HG03558 (cell line): Measurements from ENCODE around the gene FAM184A.
"Not testable (repeated sequence)": the region's sequence is repeated elsewhere in the genome, so short reads cannot be mapped to it uniquely, and the experiment has no call there.

ENCODE experiments used
- ATAC-seq: cut with Tn5 transposase; IDR thresholded peaks from one replicate; pipeline ENCODE4 v1.9.1; 2021; ENCODE audit warnings: moderate number of reproducible peaks; ENCODE audit not compliant: unreplicated experiment; ENCODE audit errors: extremely low read depth

Gene FAM184A, protein sequence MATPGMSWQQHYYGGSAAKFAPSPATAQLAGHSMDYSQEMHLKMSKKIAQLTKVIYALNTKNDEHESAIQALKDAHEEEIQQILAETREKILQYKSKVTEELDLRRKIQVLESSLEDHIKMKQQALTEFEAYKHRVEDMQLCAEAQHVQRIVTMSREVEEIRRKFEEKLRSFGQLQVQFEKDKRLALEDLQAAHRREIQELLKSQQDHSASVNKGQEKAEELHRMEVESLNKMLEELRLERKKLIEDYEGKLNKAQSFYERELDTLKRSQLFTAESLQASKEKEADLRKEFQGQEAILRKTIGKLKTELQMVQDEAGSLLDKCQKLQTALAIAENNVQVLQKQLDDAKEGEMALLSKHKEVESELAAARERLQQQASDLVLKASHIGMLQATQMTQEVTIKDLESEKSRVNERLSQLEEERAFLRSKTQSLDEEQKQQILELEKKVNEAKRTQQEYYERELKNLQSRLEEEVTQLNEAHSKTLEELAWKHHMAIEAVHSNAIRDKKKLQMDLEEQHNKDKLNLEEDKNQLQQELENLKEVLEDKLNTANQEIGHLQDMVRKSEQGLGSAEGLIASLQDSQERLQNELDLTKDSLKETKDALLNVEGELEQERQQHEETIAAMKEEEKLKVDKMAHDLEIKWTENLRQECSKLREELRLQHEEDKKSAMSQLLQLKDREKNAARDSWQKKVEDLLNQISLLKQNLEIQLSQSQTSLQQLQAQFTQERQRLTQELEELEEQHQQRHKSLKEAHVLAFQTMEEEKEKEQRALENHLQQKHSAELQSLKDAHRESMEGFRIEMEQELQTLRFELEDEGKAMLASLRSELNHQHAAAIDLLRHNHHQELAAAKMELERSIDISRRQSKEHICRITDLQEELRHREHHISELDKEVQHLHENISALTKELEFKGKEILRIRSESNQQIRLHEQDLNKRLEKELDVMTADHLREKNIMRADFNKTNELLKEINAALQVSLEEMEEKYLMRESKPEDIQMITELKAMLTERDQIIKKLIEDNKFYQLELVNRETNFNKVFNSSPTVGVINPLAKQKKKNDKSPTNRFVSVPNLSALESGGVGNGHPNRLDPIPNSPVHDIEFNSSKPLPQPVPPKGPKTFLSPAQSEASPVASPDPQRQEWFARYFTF

DNA sequence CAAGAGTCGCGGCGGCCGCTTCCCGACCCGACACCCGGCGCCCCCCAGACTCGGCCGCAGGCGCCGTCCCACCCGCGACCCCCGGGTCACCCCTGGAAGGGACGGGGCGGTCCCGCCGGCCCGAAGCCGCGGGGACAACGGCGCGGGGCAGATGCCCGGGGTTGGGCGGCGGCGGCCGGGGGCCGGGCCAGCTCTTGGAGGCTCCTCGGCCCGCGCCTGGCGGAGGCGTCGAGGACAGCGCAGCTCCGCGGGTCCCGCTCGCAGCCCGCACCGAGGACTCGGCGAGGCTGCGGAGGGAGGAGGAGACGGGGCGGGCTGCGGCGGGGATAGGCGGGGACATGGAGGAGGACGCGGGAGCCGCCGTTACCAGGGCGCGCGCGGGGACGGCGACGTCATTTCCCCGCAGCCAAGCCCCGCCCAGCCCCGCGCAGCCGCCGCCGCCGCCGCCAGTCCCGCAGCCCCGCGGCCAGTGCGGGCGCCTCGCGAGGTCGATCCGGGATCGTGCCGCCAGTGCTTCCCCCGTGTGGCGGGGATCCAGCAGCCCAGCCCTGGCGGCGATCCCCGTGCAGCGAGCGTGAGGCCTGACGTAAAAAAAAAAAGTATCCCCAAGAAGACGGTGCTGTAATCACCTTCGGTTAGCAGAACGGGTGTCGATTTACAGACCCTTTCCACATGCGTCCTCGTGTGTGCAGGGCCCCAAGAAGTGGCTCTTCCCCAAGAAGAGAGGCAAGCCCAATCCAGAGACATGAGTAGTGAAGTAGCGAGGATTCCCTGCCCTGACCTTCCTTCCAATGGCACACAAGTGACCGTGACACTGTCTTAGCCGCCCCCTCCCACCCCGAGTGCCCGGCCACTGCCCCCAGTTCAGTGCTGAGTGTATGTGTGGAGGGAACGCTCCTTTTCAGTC lies at the start of gene FAM184A:
TSS of gene FAM184A (minus strand) at position 289 of the 907 bp plus-strand sequence. CDS start 365 bp downstream, outside the sequence.
- peak; percentile 37 for ATAC-seq

DNA sequence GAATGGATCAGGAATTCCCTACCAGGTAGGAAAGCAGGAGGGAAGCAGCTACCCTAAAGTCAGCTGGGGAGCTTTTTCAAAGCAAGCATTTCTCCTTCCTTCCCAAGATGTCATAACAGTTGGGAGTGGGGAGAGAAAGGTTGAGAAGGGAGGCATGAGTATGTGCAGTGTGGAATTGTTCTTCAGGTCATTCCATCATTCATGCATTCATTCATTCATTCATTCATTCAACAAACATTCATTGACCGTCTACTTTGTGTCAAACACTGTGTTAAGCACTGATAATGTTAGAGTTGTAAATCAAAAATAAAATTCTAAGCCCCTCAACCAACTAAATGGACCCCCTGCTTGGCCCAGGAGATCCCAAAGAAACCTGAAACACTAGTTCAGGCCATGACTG lies 49.2 kb upstream of the FAM184A start:
- ATAC-seq: no peak

DNA sequence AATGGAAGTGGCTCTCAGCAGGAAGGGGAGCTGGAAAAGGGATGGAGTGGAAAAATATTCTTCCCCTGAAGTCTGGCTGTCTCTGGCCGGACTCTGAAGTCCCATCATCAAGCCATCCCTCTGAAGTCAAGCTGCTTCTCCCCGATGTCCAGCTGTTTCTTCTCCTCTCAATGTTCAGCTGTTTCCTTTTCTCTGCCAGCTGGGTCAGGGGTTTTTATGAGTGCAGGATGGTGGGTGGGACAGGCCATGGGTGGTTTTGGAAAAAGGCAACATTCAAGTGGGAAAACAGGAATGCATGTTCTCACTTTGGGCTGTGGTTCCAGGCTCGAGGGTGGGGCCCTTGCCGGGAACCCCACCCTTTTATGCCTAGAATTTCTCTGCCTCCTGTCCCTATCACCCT lies 48.4 kb upstream of the FAM184A start:
- no peak for ATAC-seq

DNA sequence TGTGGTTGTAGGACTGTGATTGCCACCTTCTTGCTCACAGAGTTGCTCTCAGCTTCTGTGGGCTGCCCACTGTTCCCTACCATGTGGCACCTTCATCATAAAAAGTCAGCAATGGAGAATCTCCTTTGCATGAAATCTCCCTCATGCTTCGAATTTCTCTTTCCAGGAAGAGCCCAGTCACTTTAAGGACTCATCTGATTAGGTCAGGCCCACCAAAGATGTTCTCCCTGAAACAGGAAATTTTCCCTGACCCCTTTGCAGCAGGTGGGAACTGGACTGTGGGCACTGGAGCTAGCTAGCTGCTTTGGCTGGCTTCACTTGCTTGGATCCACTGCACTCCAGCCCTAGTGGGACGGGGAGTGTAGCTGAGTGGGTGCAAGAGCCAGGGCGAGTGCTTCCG lies 47.7 kb upstream of the FAM184A start:
- ATAC-seq: no peak

DNA sequence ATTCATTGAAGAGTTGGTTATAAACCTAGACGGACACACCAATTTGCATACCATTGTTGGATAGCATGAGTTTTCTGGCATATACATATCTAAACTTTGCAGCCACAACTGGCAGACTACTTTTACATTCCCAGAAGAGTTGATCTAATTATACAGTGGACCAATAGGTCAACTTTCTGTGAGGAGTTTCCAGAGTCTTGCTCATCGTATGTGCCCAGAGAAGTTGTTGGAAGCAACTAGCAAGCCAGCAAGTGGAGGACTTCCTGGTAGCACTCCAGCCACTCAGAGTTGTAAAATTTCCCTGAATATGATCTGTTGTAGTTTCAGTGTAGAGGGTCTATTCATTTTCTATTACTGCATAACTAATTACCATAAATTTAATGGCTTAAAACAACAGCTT lies 47.1 kb upstream of the FAM184A start:
- ATAC-seq: no peak

DNA sequence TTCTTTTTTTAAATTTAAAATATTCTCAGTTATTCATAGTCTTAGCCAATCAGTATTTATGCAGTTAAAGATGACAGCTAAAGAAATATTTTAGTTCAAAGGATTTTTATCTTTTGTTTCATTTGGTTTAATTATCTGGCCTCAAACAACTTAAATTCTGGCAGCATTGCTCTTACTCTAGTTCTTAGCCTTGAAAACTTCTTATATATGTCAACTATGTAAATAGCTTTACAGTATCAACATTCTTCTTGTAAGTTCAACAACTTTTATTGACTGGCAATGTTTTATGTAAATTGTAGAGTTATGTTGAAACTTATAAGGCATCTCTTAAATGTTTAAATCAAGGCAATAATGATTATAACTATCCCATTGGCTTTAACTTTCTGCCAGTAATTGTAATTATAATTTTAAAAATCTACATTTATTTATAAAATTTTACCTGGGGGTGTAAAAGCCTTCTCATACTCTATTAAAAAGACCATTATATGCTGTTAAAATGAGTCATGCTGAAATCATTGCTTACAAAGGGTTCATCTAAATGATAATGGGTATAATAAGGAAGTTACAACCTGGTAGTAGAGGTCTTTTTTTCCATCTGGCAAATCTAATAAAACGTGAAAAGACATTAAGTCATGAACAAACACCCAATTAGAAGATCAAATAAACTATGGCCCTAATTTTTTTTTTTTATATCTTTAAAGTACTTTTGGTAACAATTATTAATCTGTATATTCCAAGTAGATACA lies 45.8 kb upstream of the FAM184A start:
- no peak for ATAC-seq

DNA sequence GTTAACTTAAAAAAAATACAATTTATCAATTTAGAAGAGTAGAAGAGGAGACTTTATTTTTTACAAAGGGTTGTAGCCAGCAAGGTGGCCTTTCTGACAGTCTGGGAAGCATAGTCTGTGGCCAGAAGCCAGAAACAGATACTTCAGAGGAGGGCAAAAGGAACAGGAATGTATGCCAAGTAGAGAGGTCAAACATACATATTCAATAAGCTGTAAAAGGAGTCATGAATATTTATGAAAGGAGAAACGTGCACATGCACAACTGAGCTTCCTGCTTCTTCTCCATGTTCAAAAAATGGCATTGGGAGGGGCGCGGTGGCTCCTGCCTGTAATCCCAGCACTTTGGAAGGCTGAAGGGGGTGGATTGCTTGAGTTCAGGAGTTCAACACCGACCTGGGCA lies 43.9 kb upstream of the FAM184A start:
- ATAC-seq: no peak

DNA sequence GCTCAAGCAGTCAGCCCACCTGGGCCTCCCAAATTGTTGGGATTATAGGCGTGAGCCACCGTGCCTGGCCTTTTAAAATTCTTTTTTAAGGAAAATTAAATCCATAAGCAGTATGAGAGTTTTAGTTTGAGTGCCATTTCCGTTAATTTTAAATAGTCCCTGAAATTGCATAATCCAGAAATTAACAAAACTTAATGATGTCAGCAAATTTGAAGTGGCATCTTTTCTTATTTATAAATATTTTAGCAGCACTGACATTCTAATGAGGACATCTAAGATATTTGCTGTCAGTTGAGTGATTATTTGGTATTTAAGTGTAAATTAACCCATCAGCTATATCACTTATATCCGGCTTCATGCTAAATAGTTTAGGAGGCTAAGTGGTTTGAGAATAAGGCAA lies 42.9 kb upstream of the FAM184A start:
- ATAC-seq: no peak

DNA sequence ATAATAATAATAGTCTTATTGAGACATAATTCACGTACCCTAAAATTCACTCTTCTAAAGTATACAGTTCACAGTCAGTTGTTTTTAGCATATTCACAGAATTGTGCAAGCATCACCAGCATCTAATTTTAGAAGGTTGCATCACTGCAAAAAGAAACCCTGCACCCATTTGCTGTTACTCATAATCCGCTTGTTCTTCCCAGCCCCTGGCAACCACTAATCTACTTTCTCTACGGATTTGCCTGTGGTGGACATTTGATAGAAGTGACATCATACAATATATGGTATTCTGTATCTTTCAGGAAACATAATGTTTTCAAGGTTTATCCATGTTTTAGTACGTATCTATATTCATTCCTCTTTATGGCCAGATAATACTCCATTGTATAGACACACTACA lies 41.5 kb upstream of the FAM184A start:
- ATAC-seq: no peak

DNA sequence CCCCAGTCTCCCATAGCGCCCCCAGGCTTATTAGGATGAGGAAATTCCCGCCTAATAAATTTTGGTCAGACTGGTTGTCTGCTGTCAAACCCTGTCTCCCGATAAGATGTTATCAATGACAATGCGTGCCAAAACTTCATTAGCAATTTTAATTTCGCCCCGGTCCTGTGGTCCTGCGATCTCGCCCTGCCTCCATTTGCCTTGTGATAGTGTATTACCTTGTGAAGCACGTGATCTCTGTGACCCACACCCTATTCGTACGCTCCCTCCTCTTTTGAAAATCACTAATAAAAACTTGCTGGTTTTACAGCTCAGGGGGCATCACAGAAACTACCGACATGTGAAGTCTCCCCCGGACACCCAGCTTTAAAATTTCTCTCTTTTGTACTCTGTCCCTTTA lies 40.6 kb upstream of the FAM184A start:
- not testable (repeated sequence) for ATAC-seq

DNA sequence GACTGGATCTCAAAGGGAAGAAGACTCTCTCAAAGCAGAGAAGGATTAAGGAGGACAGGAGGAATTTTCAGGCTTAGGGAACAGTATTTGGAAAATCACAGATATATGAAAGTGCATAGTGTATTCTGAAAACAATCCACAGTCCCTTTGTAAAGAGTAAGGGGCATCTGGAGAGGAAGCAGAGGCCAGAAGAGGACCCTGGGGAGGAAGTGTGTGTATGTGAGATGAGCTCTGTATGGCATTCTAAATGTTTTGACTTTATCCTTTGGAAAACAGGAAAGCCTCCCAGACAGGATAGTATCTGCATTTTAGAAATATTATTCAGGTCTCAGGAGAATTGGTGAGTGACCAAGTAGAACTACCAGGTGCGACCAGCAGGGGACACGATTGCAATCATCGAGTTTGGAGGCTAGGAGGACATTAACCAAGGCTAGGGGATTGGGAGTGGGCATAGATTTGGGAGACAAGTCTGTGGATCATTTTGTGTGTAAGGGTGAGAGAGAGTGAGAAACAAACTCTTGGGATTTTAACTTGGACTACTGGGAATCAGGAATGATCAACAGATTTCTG lies 38.3 kb upstream of the FAM184A start:
- ATAC-seq: no peak

DNA sequence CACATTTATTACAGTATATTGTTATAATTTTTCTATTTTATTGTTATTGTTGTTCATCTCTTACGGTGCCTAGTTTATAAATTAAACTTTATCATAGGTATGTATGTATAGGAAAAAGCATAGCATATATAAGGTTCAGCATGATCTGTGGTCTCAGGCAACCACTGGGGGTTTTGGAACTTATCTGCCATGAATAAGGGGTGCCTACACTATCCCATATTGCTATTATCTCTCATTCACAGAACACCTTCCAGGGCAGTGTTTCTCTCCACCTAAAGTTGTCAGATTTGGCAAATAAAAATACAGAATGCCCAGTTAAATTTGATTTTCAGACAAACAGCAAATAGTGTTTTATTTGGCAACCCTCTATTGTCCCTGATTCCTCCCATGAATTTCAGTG lies 35.5 kb upstream of the FAM184A start:
- no peak for ATAC-seq

DNA sequence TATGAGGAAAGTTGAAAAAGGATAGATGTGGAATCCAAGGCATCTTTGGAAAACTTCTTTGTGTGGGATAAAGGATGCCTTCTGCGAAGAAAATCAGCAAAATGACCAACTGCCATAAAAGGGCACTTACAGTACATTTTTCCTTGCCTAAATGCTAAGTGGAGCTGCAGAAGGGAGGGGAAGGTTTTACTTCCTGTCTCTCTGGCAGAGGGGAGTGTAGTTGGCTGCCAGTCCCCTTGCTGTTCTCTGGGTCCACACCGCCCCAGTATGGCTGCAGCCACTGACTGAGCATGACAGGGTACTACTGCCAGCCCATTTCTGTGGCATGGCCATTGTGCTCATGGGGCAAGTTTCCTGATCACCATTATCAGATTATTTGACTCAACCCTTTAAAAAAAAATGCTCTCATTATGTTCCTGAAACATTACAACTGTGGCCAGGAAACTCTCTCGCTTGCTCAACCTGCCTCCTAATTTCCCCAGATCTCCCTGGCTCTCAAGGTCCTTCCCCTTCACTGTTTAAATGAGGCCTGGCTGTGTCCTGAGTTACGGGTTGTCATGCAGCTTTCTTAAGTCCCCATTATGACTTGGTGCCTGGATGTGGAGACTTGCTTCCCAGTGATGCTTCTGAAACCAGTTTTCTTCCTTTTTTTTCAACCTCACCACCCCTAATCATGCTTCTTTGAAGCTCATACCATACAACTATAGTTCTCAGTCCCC lies 34.5 kb upstream of the FAM184A start:
- no peak for ATAC-seq

DNA sequence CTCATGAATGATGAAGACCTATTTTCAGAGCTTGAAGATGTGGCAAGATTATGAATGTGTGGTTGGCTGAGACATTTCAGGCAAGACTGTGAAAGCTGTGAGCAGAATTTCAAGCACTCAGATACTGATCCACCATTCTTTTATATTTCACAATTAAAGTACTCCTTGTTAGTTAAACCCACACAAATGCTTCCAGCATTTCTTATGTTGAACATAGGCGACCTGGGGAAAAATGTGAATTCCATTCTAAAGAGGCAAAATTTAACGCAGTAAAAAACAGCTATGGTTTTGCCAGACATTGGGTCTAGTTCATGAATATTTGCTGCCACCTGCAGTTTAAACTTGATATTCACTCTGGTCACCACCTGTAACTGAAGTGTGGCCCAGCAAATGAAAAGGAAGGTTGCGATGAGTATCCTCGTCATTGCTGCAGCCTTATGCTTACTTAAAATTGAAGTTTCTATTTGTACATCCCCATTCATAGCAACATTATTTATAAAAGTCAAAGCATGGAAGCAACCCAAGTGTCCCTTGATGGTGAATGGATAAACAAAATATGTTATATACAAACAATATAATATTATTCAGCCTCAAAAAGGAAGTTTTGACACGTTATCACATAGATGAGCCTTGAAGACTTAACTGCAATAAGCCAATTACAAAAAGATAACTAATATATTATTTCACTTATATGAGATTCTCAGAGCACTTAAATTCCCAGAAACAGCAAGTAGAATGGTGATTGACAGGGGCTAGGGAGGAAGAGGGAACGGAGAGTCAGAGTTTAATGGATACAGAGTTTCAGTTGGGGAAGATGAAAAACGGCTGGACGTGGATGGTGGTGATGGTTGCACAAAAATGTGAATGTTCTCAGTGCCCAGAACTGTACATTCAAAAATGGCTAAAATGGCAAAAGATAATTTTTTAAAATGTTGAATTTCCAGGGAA lies 32.4 kb upstream of the FAM184A start:
- ATAC-seq: peak; percentile 63

DNA sequence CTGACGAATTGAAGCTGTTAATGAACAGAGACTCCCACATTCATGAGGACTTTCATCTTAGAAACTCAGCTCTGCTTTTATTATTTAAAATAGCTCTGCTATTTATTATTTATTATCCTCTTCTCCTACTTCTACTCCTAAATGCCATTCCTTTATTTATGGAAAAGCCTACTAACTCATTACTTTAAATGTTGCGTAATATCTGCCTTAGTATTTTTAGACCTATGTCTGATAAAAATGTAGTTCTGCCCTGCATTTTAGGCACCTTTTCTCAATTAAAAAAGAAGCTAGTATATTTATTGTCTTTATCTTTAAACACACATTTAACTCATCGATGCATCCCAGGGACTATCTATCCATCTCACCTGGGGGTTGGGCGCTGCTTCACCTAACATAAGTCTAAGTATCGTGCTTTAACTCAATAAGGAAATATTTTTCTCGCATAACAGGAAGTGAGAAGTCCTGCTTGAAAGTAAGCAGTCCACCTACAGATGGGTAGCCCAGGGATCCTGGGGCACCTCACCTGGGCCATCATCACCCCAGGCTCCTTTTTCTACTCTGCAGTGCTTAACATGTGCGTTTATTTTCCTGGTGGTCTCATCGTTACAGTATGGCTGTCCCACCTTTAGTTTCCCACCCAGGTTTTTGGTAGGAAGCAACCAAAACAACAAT lies 31.3 kb upstream of the FAM184A start:
- no peak for ATAC-seq

DNA sequence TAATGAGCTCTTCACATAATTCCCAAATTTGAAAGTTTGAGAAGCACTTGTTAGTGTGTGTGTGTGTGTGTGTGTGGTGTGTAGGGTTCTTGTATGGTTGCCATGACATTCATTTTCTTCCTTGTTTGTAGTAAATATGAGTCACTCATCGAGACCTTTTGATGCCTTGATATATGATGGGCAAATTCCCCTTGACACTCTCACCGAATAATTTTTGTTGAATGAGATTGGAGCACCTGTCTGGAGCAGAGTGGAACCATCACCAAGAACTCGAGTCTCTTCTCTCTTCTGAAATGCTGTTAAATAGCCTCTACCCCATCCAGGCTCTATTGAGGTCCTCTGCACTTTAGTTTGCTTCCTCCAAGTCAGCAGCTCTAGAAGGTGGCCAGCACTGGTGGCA lies 29.6 kb upstream of the FAM184A start:
- ATAC-seq: no peak

DNA sequence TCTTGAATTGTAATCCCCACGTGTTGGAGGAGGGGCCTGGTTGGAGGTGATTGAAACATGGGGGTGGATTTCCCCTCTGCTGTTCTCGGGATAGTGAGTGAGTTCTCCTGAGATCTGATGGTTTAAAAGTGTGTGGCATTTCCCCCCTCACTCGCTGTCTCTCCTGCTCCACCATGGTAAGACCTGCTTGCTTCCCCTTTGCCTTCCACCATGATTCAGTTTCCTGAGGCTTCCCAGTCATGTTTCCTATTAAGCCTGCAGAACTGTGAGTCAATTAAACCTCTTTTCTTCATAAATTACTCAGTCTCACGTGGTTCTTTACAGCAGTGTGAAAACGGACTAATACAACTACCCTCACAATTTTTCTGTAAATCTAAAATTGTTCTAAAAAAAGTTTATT lies 26.8 kb upstream of the FAM184A start:
- ATAC-seq: no peak
